ENCODE data around the gene HEATR1. TPM values are rescaled to one million over a fixed set of nuclear protein-coding genes. Genes with fewer than 3 reads are reported as not detected.
A peak's percentile ranks its signal among the peaks of the same experiment; 100 is the strongest.

The HEATR1 gene, protein sequence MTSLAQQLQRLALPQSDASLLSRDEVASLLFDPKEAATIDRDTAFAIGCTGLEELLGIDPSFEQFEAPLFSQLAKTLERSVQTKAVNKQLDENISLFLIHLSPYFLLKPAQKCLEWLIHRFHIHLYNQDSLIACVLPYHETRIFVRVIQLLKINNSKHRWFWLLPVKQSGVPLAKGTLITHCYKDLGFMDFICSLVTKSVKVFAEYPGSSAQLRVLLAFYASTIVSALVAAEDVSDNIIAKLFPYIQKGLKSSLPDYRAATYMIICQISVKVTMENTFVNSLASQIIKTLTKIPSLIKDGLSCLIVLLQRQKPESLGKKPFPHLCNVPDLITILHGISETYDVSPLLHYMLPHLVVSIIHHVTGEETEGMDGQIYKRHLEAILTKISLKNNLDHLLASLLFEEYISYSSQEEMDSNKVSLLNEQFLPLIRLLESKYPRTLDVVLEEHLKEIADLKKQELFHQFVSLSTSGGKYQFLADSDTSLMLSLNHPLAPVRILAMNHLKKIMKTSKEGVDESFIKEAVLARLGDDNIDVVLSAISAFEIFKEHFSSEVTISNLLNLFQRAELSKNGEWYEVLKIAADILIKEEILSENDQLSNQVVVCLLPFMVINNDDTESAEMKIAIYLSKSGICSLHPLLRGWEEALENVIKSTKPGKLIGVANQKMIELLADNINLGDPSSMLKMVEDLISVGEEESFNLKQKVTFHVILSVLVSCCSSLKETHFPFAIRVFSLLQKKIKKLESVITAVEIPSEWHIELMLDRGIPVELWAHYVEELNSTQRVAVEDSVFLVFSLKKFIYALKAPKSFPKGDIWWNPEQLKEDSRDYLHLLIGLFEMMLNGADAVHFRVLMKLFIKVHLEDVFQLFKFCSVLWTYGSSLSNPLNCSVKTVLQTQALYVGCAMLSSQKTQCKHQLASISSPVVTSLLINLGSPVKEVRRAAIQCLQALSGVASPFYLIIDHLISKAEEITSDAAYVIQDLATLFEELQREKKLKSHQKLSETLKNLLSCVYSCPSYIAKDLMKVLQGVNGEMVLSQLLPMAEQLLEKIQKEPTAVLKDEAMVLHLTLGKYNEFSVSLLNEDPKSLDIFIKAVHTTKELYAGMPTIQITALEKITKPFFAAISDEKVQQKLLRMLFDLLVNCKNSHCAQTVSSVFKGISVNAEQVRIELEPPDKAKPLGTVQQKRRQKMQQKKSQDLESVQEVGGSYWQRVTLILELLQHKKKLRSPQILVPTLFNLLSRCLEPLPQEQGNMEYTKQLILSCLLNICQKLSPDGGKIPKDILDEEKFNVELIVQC (N-terminal part only)
- 10 to 100 TPM; 10.7 to 51.6 (median 28.0) TPM for total RNA-seq
- polyA plus RNA-seq: 10 to 100 TPM in 1 of 2 donors, 1 to 10 TPM in 1; 5.4 to 11.5 TPM
- long read RNA-seq, donor 1, partial matches to known transcripts: 11 of 13 reads
- long read RNA-seq, donor 1, other reads (novel, unspliced or antisense): 2 of 13 reads
- long read RNA-seq, donor 2, partial matches to known transcripts: 24 of 24 reads
- long read RNA-seq, donor 2, other reads (novel, unspliced or antisense): 0 of 24 reads
- long read RNA-seq, donor 3, full-length matches to known transcripts: 4 of 7 reads
- long read RNA-seq, donor 3, partial matches to known transcripts: 2 of 7 reads
- long read RNA-seq, donor 3, other reads (novel, unspliced or antisense): 1 of 7 reads

DNA sequence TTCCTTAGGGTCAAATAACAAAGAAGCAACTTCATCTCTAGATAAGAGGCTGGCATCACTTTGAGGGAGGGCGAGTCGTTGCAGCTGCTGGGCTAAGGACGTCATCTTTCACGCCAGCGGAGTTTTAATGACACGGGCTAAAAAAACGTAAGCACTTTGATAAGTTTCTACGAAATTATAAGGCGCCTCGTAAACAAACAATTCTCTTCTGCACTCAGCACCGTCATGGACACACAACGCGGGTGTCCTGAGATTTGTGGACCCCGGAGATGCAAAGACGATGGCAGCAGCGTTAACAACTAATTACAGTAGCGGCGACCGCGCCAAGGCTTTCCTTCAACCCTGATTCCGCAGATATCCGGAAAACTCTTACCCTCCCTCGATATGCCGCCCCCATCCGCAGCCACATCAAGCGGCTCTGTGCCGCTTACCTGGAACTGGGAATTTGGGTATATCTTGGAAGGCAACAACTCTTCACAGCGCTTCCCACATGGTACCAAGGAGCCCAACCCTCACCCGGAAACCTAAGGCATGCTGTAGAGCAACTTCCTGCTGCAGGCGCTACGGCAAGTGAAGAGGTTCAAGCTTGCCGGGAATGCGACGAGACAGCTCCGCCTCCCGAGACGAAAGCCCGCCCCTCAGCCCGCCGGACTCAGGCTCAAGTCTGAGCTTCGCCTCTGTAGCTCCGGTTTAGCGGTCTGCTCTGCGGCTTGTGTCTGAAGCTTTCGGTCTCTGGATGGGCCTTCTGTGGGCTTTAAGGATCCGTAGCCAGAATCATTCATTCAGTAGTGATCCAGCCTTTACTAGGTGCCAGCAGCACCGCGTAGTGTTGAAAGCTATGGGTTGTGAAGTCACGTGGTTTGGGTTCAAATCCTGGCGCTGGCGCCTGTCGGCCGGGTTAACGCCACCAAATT is at the start of gene HEATR1:
HEATR1 (minus strand) TSS at position 526 of the 914 bp plus-strand sequence; CDS start at position 105, 421 bp downstream.
- intact Hi-C loops (cut with DNase I): loop anchor here in 2 of 4 donors (10.0 kb wide), 2 partner anchors 171 to 191 kb away; partner anchors contain the start of gene MTR (in 1 of the 2)

GRCh38 chr1:236645016-236645680 is 40.8 kb upstream of the HEATR1 start:
- no peaks in the 10 kb centered on the region for H3K36me3 ChIP-seq
- H3K4me1 ChIP-seq (ENCODE audit: insufficient read depth): no peaks in the 10 kb centered on the region
- no peak overlapping the region for H3K4me3 ChIP-seq
- no peak overlapping the region for H3K27ac ChIP-seq
- no peaks in the 10 kb centered on the region for H3K27me3 ChIP-seq
- DNase-seq: no peak
- TF ChIP-seq EP300 (IDR thresholded peaks at IDR 0.05): no peak
- TF ChIP-seq, protein P1, sequence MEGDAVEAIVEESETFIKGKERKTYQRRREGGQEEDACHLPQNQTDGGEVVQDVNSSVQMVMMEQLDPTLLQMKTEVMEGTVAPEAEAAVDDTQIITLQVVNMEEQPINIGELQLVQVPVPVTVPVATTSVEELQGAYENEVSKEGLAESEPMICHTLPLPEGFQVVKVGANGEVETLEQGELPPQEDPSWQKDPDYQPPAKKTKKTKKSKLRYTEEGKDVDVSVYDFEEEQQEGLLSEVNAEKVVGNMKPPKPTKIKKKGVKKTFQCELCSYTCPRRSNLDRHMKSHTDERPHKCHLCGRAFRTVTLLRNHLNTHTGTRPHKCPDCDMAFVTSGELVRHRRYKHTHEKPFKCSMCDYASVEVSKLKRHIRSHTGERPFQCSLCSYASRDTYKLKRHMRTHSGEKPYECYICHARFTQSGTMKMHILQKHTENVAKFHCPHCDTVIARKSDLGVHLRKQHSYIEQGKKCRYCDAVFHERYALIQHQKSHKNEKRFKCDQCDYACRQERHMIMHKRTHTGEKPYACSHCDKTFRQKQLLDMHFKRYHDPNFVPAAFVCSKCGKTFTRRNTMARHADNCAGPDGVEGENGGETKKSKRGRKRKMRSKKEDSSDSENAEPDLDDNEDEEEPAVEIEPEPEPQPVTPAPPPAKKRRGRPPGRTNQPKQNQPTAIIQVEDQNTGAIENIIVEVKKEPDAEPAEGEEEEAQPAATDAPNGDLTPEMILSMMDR (IDR thresholded peaks at IDR 0.05): no peak
- no peak for TF ChIP-seq POLR2A (IDR thresholded peaks at IDR 0.05)
- no peaks in the 10 kb centered on the region for H3K9me3 ChIP-seq
- intact Hi-C loops (cut with DNase I): no loop called here
- WGBS, 3 donors: 89 to 91% (median 90%) methylated on average over 5 of the region's 5 CpGs

More for the DNA sequence above, at the start of gene HEATR1:
- no peaks in the 10 kb centered on the region for H3K9me3 ChIP-seq
- H3K36me3 ChIP-seq: no peaks in the 10 kb centered on the region
- H3K4me1 ChIP-seq (ENCODE audit: insufficient read depth): no peaks in the 10 kb centered on the region
- DNase-seq: peak; percentile 89 to 93 (median 91)
- no peaks in the 10 kb centered on the region for H3K27me3 ChIP-seq
- TF ChIP-seq, protein P1 (IDR thresholded peaks at IDR 0.05): no peak
- TF ChIP-seq POLR2A (IDR thresholded peaks at IDR 0.05): peak; percentile 41
- WGBS, 3 donors: 1% methylated on average over 39 to 54 of the region's 54 CpGs
- H3K4me3 ChIP-seq: peak within 1 kb of the TSS; percentile 59
- peak within 1 kb of the TSS in 1 of 2 donors; percentile 41 for H3K27ac ChIP-seq

GRCh38 chr1:236642763-236643162 is 38.4 kb upstream of the HEATR1 start:
- TF ChIP-seq EP300 (IDR thresholded peaks at IDR 0.05) (no peak), POLR2A (IDR thresholded peaks at IDR 0.05) (no peak)
- TF ChIP-seq, protein P1 (IDR thresholded peaks at IDR 0.05): no peak
- no peak overlapping the region for H3K27ac ChIP-seq
- intact Hi-C loops (cut with DNase I): no loop called here
- WGBS, 3 donors: 75 to 90% (median 79%) methylated on average over 4 of the region's 4 CpGs
- no peaks in the 10 kb centered on the region for H3K4me1 ChIP-seq (ENCODE audit: insufficient read depth)
- H3K36me3 ChIP-seq: no peaks in the 10 kb centered on the region
- H3K9me3 ChIP-seq: no peaks in the 10 kb centered on the region
- H3K4me3 ChIP-seq: no peak overlapping the region
- no peak for DNase-seq
- no peaks in the 10 kb centered on the region for H3K27me3 ChIP-seq

Data from ovary (tissue), 10 donors.